ENCODE measurements around the gene TSPOAP1. TPM values are rescaled to one million over a fixed set of nuclear protein-coding genes. Genes with fewer than 3 reads are reported as not detected.
A peak's percentile ranks its signal among the peaks of the same experiment; 100 is the strongest.

Gene TSPOAP1
- total RNA-seq, 1 experiment from 2014 or later, result 4.3 TPM

DNA sequence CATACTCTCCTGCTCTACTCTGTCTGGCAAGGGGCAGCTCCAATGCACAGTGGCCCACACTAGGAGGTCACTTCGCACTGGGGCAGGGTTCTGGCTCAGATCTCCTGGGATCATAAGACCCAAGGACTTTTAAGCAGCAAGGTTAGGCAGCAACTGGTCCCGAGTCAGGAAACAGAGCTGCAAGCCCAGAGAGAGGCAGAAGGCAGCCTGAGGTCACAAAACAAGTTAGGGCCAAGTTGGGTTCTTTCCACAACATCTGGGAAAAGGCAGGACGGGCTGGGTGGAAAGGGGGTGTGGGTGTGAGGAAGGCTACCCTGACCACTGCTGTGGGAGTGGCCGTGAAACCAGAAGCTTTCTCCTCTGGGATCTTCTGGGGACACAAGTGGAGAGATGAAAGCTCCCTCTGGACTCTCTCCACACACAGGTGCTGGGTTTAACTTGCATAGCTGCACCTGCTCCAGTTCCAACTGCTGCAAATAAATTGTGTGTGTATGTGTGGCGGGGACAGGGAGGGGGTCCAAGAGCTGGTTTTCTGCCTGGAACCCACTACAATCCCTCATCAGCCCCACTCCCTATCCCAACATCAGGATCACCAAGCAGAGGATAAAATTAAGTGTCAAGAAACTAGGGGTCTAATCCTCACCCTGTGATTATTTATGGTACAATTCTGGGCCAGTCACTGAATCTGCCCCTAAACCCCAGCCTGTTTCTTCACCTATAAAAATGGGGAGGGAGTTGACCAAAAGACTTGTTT, 8.0 kb upstream of the TSPOAP1 start:
- Histone ChIP-seq H3F3A (ENCODE audit: low read length, unreplicated experiment) (no peaks in the 10 kb centered on the region), H3K9me3 (ENCODE audit: low read length) (no peaks in the 10 kb centered on the region), H3K36me3 (ENCODE audit: low read depth, low read length) (no peaks in the 10 kb centered on the region), H3K27me3 (ENCODE audit: low read length) (no peaks in the 10 kb centered on the region), H2AFZ (ENCODE audit: low read length) (no peak overlapping the region), H3K4me3 (ENCODE audit: low read length) (no peak overlapping the region), H3K9ac (ENCODE audit: low read length) (no peak overlapping the region), H4K20me1 (ENCODE audit: low read length) (no peaks in the 10 kb centered on the region), H3K4me1 (ENCODE audit: insufficient read depth, low read length) (peaks cover 6% of the 10 kb centered on the region; the same call in 1 of the 2 replicates), H3K27ac (ENCODE audit: low read length) (no peak overlapping the region), H3K4me2 (ENCODE audit: low read length) (no peak overlapping the region), H3K9me2 (replicated peaks; ENCODE audit: low read length) (no peaks in the 10 kb centered on the region), H3K79me2 (ENCODE audit: low read length) (no peaks in the 10 kb centered on the region)
- intact Hi-C loops (cut with micrococcal nuclease), result no loop called here
- DNase-seq (no peak), ATAC-seq (no peak)
- CTCF ChIA-PET, result no interaction called here
- TF ChIP-seq EZH2phosphoT487 (IDR thresholded peaks at IDR 0.05; ENCODE audit: borderline replicate concordance, low read length) (no peak), EZH2 (IDR thresholded peaks at IDR 0.05; ENCODE audit: low read length, unreplicated experiment) (no peak)
- TF ChIP-seq, protein P1, sequence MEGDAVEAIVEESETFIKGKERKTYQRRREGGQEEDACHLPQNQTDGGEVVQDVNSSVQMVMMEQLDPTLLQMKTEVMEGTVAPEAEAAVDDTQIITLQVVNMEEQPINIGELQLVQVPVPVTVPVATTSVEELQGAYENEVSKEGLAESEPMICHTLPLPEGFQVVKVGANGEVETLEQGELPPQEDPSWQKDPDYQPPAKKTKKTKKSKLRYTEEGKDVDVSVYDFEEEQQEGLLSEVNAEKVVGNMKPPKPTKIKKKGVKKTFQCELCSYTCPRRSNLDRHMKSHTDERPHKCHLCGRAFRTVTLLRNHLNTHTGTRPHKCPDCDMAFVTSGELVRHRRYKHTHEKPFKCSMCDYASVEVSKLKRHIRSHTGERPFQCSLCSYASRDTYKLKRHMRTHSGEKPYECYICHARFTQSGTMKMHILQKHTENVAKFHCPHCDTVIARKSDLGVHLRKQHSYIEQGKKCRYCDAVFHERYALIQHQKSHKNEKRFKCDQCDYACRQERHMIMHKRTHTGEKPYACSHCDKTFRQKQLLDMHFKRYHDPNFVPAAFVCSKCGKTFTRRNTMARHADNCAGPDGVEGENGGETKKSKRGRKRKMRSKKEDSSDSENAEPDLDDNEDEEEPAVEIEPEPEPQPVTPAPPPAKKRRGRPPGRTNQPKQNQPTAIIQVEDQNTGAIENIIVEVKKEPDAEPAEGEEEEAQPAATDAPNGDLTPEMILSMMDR (conservative IDR thresholded peaks at IDR 0.05; ENCODE audit: low read depth, low read length), result no peak
- BruUV-seq (replicated peaks), result no TSS peak
- POLR2A ChIA-PET (ENCODE audit: unreplicated experiment), result interaction anchor here (0.6 kb wide), 1 partner anchor 15 kb away, joined by 3 read pairs; the partner anchor contains the start of gene SUPT4H1

DNA sequence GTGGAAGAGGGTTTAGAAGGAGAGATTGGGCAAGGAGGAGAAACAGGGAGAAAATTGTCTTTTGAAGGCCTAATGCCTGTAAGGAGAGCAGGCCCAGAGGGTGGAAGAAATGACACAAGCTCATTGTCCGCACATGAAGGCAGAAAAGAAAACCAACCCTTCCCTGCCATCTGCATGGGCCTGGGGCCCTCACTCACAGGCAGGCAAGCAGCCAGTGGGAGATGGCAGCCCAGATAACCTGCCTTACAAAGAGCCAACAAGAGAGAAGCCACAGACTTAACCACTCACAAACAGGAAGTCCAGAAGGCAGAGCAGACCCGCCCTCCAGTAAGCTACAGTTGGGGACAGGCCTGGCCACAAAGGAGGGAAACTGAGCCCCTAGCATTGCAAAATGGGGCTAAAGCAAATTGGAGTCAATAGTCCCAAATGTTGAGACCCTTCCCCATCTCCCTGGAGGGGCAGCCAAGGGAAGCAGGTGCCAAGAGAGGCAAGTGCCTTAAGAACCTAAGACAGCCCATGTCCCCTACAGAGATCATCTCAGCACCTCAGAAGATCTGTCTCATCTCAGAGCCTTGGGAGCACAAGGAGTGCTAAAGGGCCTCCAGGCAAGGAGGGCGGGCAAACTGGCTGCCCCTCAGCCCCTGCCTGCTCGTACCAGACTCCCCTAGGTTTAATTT, 7.3 kb upstream of the TSPOAP1 start:
- H3K79me2 ChIP-seq (ENCODE audit: low read length), result no peaks in the 10 kb centered on the region
- peaks cover 6% of the 10 kb centered on the region; the same call in 1 of the 2 replicates for H3K4me1 ChIP-seq (ENCODE audit: insufficient read depth, low read length)
- peak; percentile 54 for ATAC-seq
- no peaks in the 10 kb centered on the region for H3F3A ChIP-seq (ENCODE audit: low read length, unreplicated experiment)
- H3K4me3 ChIP-seq (ENCODE audit: low read length), result no peak overlapping the region
- no peaks in the 10 kb centered on the region for H3K36me3 ChIP-seq (ENCODE audit: low read depth, low read length)
- intact Hi-C loops (cut with micrococcal nuclease), result no loop called here
- no TSS peak for BruUV-seq (replicated peaks)
- H3K9me2 ChIP-seq (replicated peaks; ENCODE audit: low read length), result no peaks in the 10 kb centered on the region
- no peak overlapping the region for H3K27ac ChIP-seq (ENCODE audit: low read length)
- H4K20me1 ChIP-seq (ENCODE audit: low read length), result no peaks in the 10 kb centered on the region
- no peaks in the 10 kb centered on the region for H3K27me3 ChIP-seq (ENCODE audit: low read length)
- no peak for TF ChIP-seq EZH2 (IDR thresholded peaks at IDR 0.05; ENCODE audit: low read length, unreplicated experiment)
- TF ChIP-seq, protein P1 (conservative IDR thresholded peaks at IDR 0.05; ENCODE audit: low read depth, low read length), result no peak
- TF ChIP-seq EZH2phosphoT487 (IDR thresholded peaks at IDR 0.05; ENCODE audit: borderline replicate concordance, low read length), result no peak
- DNase-seq, result peak; percentile 41
- 0 out of 2 replicates have a peak overlapping the region, but pooled peaks have one; percentile 11 for H2AFZ ChIP-seq (ENCODE audit: low read length)
- POLR2A ChIA-PET (ENCODE audit: unreplicated experiment), result interaction anchor here (0.5 to 0.6 kb wide), 2 partner anchors 16 to 184 kb away, joined by 3 read pairs; partner anchors contain the start of gene SUPT4H1
- CTCF ChIA-PET, result no interaction called here
- no peaks in the 10 kb centered on the region for H3K9me3 ChIP-seq (ENCODE audit: low read length)
- no peak overlapping the region for H3K4me2 ChIP-seq (ENCODE audit: low read length)
- no peak overlapping the region for H3K9ac ChIP-seq (ENCODE audit: low read length)

Measured in PC-3 (cell line).